ENCODE results near the gene ZNF521.

ZNF521 gene

GRCh38 chr18:25210622-25211021, 141.3 kb downstream of the ZNF521 start:
- Histone ChIP-seq H3K9me3 (ENCODE audit: low read length) (no peaks in the 10 kb centered on the region), H3K36me3 (ENCODE audit: insufficient read depth, low read length) (peaks cover 10% of the 10 kb centered on the region), H2AFZ (ENCODE audit: low read depth, low read length) (no peak overlapping the region), H3K4me3 (ENCODE audit: low read length) (no peak overlapping the region), H3K4me1 (ENCODE audit: insufficient read depth, low read length) (no peaks in the 10 kb centered on the region), H3K27me3 (ENCODE audit: insufficient read depth, low read length) (no peaks in the 10 kb centered on the region)

- Histone ChIP-seq H3K36me3 (ENCODE audit: insufficient read depth, low read length) (peaks cover 25% of the 10 kb centered on the region), H3K4me1 (ENCODE audit: insufficient read depth, low read length) (peaks cover 23% of the 10 kb centered on the region), H3K27me3 (ENCODE audit: insufficient read depth, low read length) (no peaks in the 10 kb centered on the region), H2AFZ (ENCODE audit: low read depth, low read length) (no peak overlapping the region), H3K9me3 (ENCODE audit: low read length) (no peaks in the 10 kb centered on the region), H3K4me3 (ENCODE audit: low read length) (no peak overlapping the region)
Measured at GRCh38 chr18:25192065-25192464, 159.9 kb downstream of the ZNF521 start.

- no peaks in the 10 kb centered on the region for H3K27me3 ChIP-seq (ENCODE audit: insufficient read depth, low read length)
- peaks cover 26% of the 10 kb centered on the region for H3K36me3 ChIP-seq (ENCODE audit: insufficient read depth, low read length)
- no peaks in the 10 kb centered on the region for H3K9me3 ChIP-seq (ENCODE audit: low read length)
- H3K4me1 ChIP-seq (ENCODE audit: insufficient read depth, low read length): peaks cover 23% of the 10 kb centered on the region
- H3K4me3 ChIP-seq (ENCODE audit: low read length): no peak overlapping the region
- H2AFZ ChIP-seq (ENCODE audit: low read depth, low read length): no peak overlapping the region
Measured at GRCh38 chr18:25190472-25190871, 161.5 kb downstream of the ZNF521 start.

GRCh38 chr18:25189391-25190185, 162.4 kb downstream of the ZNF521 start:
- no peaks in the 10 kb centered on the region for H3K27me3 ChIP-seq (ENCODE audit: insufficient read depth, low read length)
- no peak overlapping the region for H2AFZ ChIP-seq (ENCODE audit: low read depth, low read length)
- H3K4me3 ChIP-seq (ENCODE audit: low read length): no peak overlapping the region
- no peaks in the 10 kb centered on the region for H3K9me3 ChIP-seq (ENCODE audit: low read length)
- peaks cover 25% of the 10 kb centered on the region for H3K36me3 ChIP-seq (ENCODE audit: insufficient read depth, low read length)
- peaks cover 23% of the 10 kb centered on the region for H3K4me1 ChIP-seq (ENCODE audit: insufficient read depth, low read length)

- Histone ChIP-seq H3K9me3 (ENCODE audit: low read length) (no peaks in the 10 kb centered on the region), H3K27me3 (ENCODE audit: insufficient read depth, low read length) (no peaks in the 10 kb centered on the region), H2AFZ (ENCODE audit: low read depth, low read length) (no peak overlapping the region), H3K4me3 (ENCODE audit: low read length) (no peak overlapping the region), H3K4me1 (ENCODE audit: insufficient read depth, low read length) (peaks cover 20% of the 10 kb centered on the region), H3K36me3 (ENCODE audit: insufficient read depth, low read length) (peaks cover 11% of the 10 kb centered on the region)
Measured at GRCh38 chr18:25187521-25188192, 164.3 kb downstream of the ZNF521 start.

GRCh38 chr18:25186871-25187270, 165.1 kb downstream of the ZNF521 start:
- Histone ChIP-seq H3K4me1 (ENCODE audit: insufficient read depth, low read length) (peaks cover 12% of the 10 kb centered on the region), H3K4me3 (ENCODE audit: low read length) (no peak overlapping the region), H3K9me3 (ENCODE audit: low read length) (no peaks in the 10 kb centered on the region), H3K36me3 (ENCODE audit: insufficient read depth, low read length) (peaks cover 8% of the 10 kb centered on the region), H2AFZ (ENCODE audit: low read depth, low read length) (no peak overlapping the region), H3K27me3 (ENCODE audit: insufficient read depth, low read length) (no peaks in the 10 kb centered on the region)

GRCh38 chr18:25181993-25182392, 170.0 kb downstream of the ZNF521 start:
- Histone ChIP-seq H3K4me1 (ENCODE audit: insufficient read depth, low read length) (no peaks in the 10 kb centered on the region), H3K27me3 (ENCODE audit: insufficient read depth, low read length) (no peaks in the 10 kb centered on the region), H3K4me3 (ENCODE audit: low read length) (no peak overlapping the region), H3K36me3 (ENCODE audit: insufficient read depth, low read length) (peaks cover 4% of the 10 kb centered on the region), H3K9me3 (ENCODE audit: low read length) (no peaks in the 10 kb centered on the region), H2AFZ (ENCODE audit: low read depth, low read length) (no peak overlapping the region)

GRCh38 chr18:25181581-25181980, 170.4 kb downstream of the ZNF521 start:
- H2AFZ ChIP-seq (ENCODE audit: low read depth, low read length): no peak overlapping the region
- H3K4me3 ChIP-seq (ENCODE audit: low read length): no peak overlapping the region
- no peaks in the 10 kb centered on the region for H3K27me3 ChIP-seq (ENCODE audit: insufficient read depth, low read length)
- peaks cover 4% of the 10 kb centered on the region for H3K36me3 ChIP-seq (ENCODE audit: insufficient read depth, low read length)
- H3K9me3 ChIP-seq (ENCODE audit: low read length): no peaks in the 10 kb centered on the region
- H3K4me1 ChIP-seq (ENCODE audit: insufficient read depth, low read length): no peaks in the 10 kb centered on the region

- Histone ChIP-seq H3K4me1 (ENCODE audit: insufficient read depth, low read length) (no peaks in the 10 kb centered on the region), H2AFZ (ENCODE audit: low read depth, low read length) (no peak overlapping the region), H3K9me3 (ENCODE audit: low read length) (no peaks in the 10 kb centered on the region), H3K36me3 (ENCODE audit: insufficient read depth, low read length) (peaks cover 4% of the 10 kb centered on the region), H3K4me3 (ENCODE audit: low read length) (no peak overlapping the region), H3K27me3 (ENCODE audit: insufficient read depth, low read length) (no peaks in the 10 kb centered on the region)
Measured at GRCh38 chr18:25180973-25181548, 170.9 kb downstream of the ZNF521 start.

- no peaks in the 10 kb centered on the region for H3K27me3 ChIP-seq (ENCODE audit: insufficient read depth, low read length)
- H3K36me3 ChIP-seq (ENCODE audit: insufficient read depth, low read length): no peaks in the 10 kb centered on the region
- H2AFZ ChIP-seq (ENCODE audit: low read depth, low read length): no peak overlapping the region
- no peak overlapping the region for H3K4me3 ChIP-seq (ENCODE audit: low read length)
- H3K4me1 ChIP-seq (ENCODE audit: insufficient read depth, low read length): no peaks in the 10 kb centered on the region
- no peaks in the 10 kb centered on the region for H3K9me3 ChIP-seq (ENCODE audit: low read length)
Measured at GRCh38 chr18:25177631-25178030, 174.3 kb downstream of the ZNF521 start.

GRCh38 chr18:25176518-25177042, 175.4 kb downstream of the ZNF521 start:
- no peak overlapping the region for H2AFZ ChIP-seq (ENCODE audit: low read depth, low read length)
- H3K27me3 ChIP-seq (ENCODE audit: insufficient read depth, low read length): no peaks in the 10 kb centered on the region
- no peaks in the 10 kb centered on the region for H3K4me1 ChIP-seq (ENCODE audit: insufficient read depth, low read length)
- no peaks in the 10 kb centered on the region for H3K36me3 ChIP-seq (ENCODE audit: insufficient read depth, low read length)
- H3K4me3 ChIP-seq (ENCODE audit: low read length): no peak overlapping the region
- H3K9me3 ChIP-seq (ENCODE audit: low read length): no peaks in the 10 kb centered on the region

- Histone ChIP-seq H2AFZ (ENCODE audit: low read depth, low read length) (no peak overlapping the region), H3K36me3 (ENCODE audit: insufficient read depth, low read length) (no peaks in the 10 kb centered on the region), H3K9me3 (ENCODE audit: low read length) (no peaks in the 10 kb centered on the region), H3K4me3 (ENCODE audit: low read length) (no peak overlapping the region), H3K4me1 (ENCODE audit: insufficient read depth, low read length) (no peaks in the 10 kb centered on the region), H3K27me3 (ENCODE audit: insufficient read depth, low read length) (no peaks in the 10 kb centered on the region)
Measured at GRCh38 chr18:25175558-25176517, 176.1 kb downstream of the ZNF521 start.
